Measurements from ENCODE around the gene FGR. TPM values are rescaled to one million over a fixed set of nuclear protein-coding genes. Genes with fewer than 3 reads are reported as not detected.

FGR gene
- total and polyA plus RNA-seq, 2 donors (not counting 1 experiment from before 2014, with no cell fraction given), result 57.0 to 295 TPM

GRCh38 chr1:27650171-27650538, 15.2 kb upstream of the FGR start:
- no peaks in the 10 kb centered on the region for H3K27me3 ChIP-seq (replicated peaks in 1 of 4; ENCODE audit: control extremely low read depth in 1 of 4, control insufficient read depth in 3 of 4, insufficient read depth in 4 of 4, low read length in 3 of 4)
- peaks cover 0 to 6% of the 10 kb centered on the region in 2 donors for H3K4me1 ChIP-seq (ENCODE audit: control insufficient read depth in 2 of 2, insufficient read depth in 2 of 2, low read length in 2 of 2)
- Mint-ChIP-seq H3K27ac (no peak overlapping the region), H3K4me1 (peaks cover 10% of the 10 kb centered on the region), H3K4me3 (no peak overlapping the region), H3K27me3 (no peaks in the 10 kb centered on the region), H3K9me3 (ENCODE audit: insufficient read depth) (no peaks in the 10 kb centered on the region)
- ChIA-PET POLR2A (interaction anchor here (0.6 to 1.4 kb wide), 2 partner anchors 8 to 29 kb away, joined by 5 to 7 read pairs; no protein-coding TSS in a partner anchor), CTCF (interaction anchor here (0.6 to 2.3 kb wide), 11 partner anchors 9 to 606 kb away, joined by 3 to 11 read pairs (median 5); no protein-coding TSS in a partner anchor)
- H3K4me3 ChIP-seq (ENCODE audit: control extremely low read depth in 1 of 5, extremely low read depth in 1 of 5, insufficient read depth in 1 of 5, low read depth in 2 of 5, low read length in 4 of 5), result no peak overlapping the region
- no peak overlapping the region for H3K4me2 ChIP-seq (replicated peaks; ENCODE audit: low read depth, low read length, poor library complexity, severe bottlenecking)
- no peaks in the 10 kb centered on the region for H4K20me1 ChIP-seq (ENCODE audit: control insufficient read depth, insufficient read depth, low read length, poor library complexity, severe bottlenecking)
- no peak overlapping the region for H3K9ac ChIP-seq (ENCODE audit: low read length)
- intact Hi-C loops (cut with micrococcal nuclease), result no loop called here
- no peaks in the 10 kb centered on the region for H3K36me3 ChIP-seq (replicated peaks in 1 of 2; ENCODE audit: control extremely low read depth in 1 of 2, control insufficient read depth in 1 of 2, extremely low read depth in 1 of 2, insufficient read depth in 2 of 2, low read length in 1 of 2)
- no peak overlapping the region for H2AFZ ChIP-seq (ENCODE audit: insufficient read depth, low read depth, low read length, poor library complexity, severe bottlenecking)
- DNase-seq, result no peak
- no peak overlapping the region for H3K27ac ChIP-seq (ENCODE audit: low read length in 2 of 2)
- TF ChIP-seq CTCF (IDR thresholded peaks at IDR 0.05) (no peak), EZH2 (IDR thresholded peaks at IDR 0.05; ENCODE audit: borderline replicate concordance, insufficient read depth, low read depth, low read length, poor library complexity, severe bottlenecking) (no peak)
- 67% methylated on average over 1 of the region's 1 CpG for WGBS (ENCODE audit: insufficient coverage)
- no peak for ATAC-seq (ENCODE audit: low read depth)
- H3K9me3 ChIP-seq (ENCODE audit: control extremely low read depth in 1 of 3, control insufficient read depth in 2 of 3, insufficient read depth in 1 of 3, low read length in 2 of 3), result no peaks in the 10 kb centered on the region
- no peaks in the 10 kb centered on the region for H3K79me2 ChIP-seq (ENCODE audit: control insufficient read depth, insufficient read depth, low read length)

- 98% methylated on average over 5 of the region's 11 CpGs for WGBS (ENCODE audit: insufficient coverage)
- H3K79me2 ChIP-seq (ENCODE audit: control insufficient read depth, insufficient read depth, low read length), result no peaks in the 10 kb centered on the region
- H4K20me1 ChIP-seq (ENCODE audit: control insufficient read depth, insufficient read depth, low read length, poor library complexity, severe bottlenecking), result no peaks in the 10 kb centered on the region
- Mint-ChIP-seq H3K4me3 (no peak overlapping the region), H3K9me3 (ENCODE audit: insufficient read depth) (no peaks in the 10 kb centered on the region), H3K4me1 (peaks cover 7% of the 10 kb centered on the region), H3K27ac (no peak overlapping the region), H3K27me3 (no peaks in the 10 kb centered on the region)
- no peak overlapping the region for H3K4me2 ChIP-seq (replicated peaks; ENCODE audit: low read depth, low read length, poor library complexity, severe bottlenecking)
- ATAC-seq (ENCODE audit: low read depth) (no peak), DNase-seq (no peak)
- H3K4me1 ChIP-seq (ENCODE audit: control insufficient read depth in 2 of 2, insufficient read depth in 2 of 2, low read length in 2 of 2), result peaks cover under 1 to 9% of the 10 kb centered on the region in 2 donors
- no peaks in the 10 kb centered on the region for H3K27me3 ChIP-seq (replicated peaks in 1 of 4; ENCODE audit: control extremely low read depth in 1 of 4, control insufficient read depth in 3 of 4, insufficient read depth in 4 of 4, low read length in 3 of 4)
- H3K9me3 ChIP-seq (ENCODE audit: control extremely low read depth in 1 of 3, control insufficient read depth in 2 of 3, insufficient read depth in 1 of 3, low read length in 2 of 3), result no peaks in the 10 kb centered on the region
- no peak overlapping the region for H2AFZ ChIP-seq (ENCODE audit: insufficient read depth, low read depth, low read length, poor library complexity, severe bottlenecking)
- H3K9ac ChIP-seq (ENCODE audit: low read length), result no peak overlapping the region
- POLR2A ChIA-PET, result interaction anchor here (0.9 to 1.4 kb wide), 3 partner anchors 9 to 49 kb away, joined by 3 to 5 read pairs (median 5); no protein-coding TSS in a partner anchor
- CTCF ChIA-PET, result interaction anchor here (0.6 to 2.3 kb wide), 11 partner anchors 10 to 605 kb away, joined by 3 to 11 read pairs (median 5); no protein-coding TSS in a partner anchor
- no peaks in the 10 kb centered on the region for H3K36me3 ChIP-seq (replicated peaks in 1 of 2; ENCODE audit: control extremely low read depth in 1 of 2, control insufficient read depth in 1 of 2, extremely low read depth in 1 of 2, insufficient read depth in 2 of 2, low read length in 1 of 2)
- TF ChIP-seq EZH2 (IDR thresholded peaks at IDR 0.05; ENCODE audit: borderline replicate concordance, insufficient read depth, low read depth, low read length, poor library complexity, severe bottlenecking) (no peak), CTCF (IDR thresholded peaks at IDR 0.05) (no peak)
- H3K27ac ChIP-seq (ENCODE audit: low read length in 2 of 2), result no peak overlapping the region
- H3K4me3 ChIP-seq (ENCODE audit: control extremely low read depth in 1 of 5, extremely low read depth in 1 of 5, insufficient read depth in 1 of 5, low read depth in 2 of 5, low read length in 4 of 5), result no peak overlapping the region
- intact Hi-C loops (cut with micrococcal nuclease), result no loop called here
Measured at GRCh38 chr1:27649306-27649635, 14.3 kb upstream of the FGR start.
